A673 (cell line): ENCODE data around the gene MVB12B. TPM values are rescaled to one million over a fixed set of nuclear protein-coding genes. Genes with fewer than 3 reads are reported as not detected.
A peak's percentile ranks its signal among the peaks of the same experiment; 100 is the strongest.
"Not testable (repeated sequence)": the region's sequence is repeated elsewhere in the genome, so short reads cannot be mapped to it uniquely, and the experiment has no call there.

Experiments
- BruUV-seq: library from RNA; stranded (reverse); fragments of 400-500 nt; replicated peaks from 2 replicates; lab custom pipeline; 2021; lab: Mats Ljungman, UMichigan
- CTCF ChIA-PET: fragments of 300-600 bp; sonication (Branson Sonifier 250); formaldehyde crosslinking; loops from one replicate; lab custom pipeline; 2022; ENCODE audit warnings: antibody characterized with exemption; lab: Charles Lee
- POLR2A ChIA-PET: fragments of 300-600 bp; sonication (Branson Sonifier 250); formaldehyde crosslinking; loops from one replicate; lab custom pipeline; 2022; ENCODE audit warnings: antibody characterized with exemption; ENCODE audit not compliant: low non-redundant PET; lab: Charles Lee
- DNase-seq: peaks from one replicate; pipeline ENCODE4 v3.0.0-alpha.2; 2015; ENCODE audit warnings: low spot score
- H3K27ac ChIP-seq: fragments of 200-600 bp; sonication (generic); 2 replicates; pipeline ENCODE4 v1.5.1; 2016; ENCODE audit warnings: mixed run types, low read depth, mild to moderate bottlenecking, mixed read lengths, antibody characterized with exemption, low read length; ENCODE audit not compliant: poor library complexity, severe bottlenecking
- H3K27me3 ChIP-seq: fragments of 200-600 bp; sonication (generic); replicated peaks from 2 replicates; pipeline ENCODE4 v1.6.1; 2017; ENCODE audit warnings: mixed run types, low read depth, mild to moderate bottlenecking, mixed read lengths, antibody characterized with exemption, low read length; ENCODE audit not compliant: insufficient read depth, poor library complexity
- H3K36me3 ChIP-seq: fragments of 200-600 bp; sonication (generic); 2 replicates; pipeline ENCODE4 v1.6.1; 2016; ENCODE audit warnings: mixed run types, mild to moderate bottlenecking, mixed read lengths, antibody characterized with exemption, low read length; ENCODE audit not compliant: insufficient read depth, poor library complexity, severe bottlenecking
- H3K4me1 ChIP-seq: fragments of 200-600 bp; sonication (generic); 2 replicates; pipeline ENCODE4 v1.6.1; 2017; ENCODE audit warnings: mixed run types, mild to moderate bottlenecking, mixed read lengths, antibody characterized with exemption, low read length; ENCODE audit not compliant: insufficient read depth, poor library complexity, severe bottlenecking
- H3K4me3 ChIP-seq: fragments of 200-600 bp; sonication (generic); 2 replicates; pipeline ENCODE4 v1.5.1; 2016; ENCODE audit warnings: low read depth, mixed run types, mild to moderate bottlenecking, mixed read lengths, low read length; ENCODE audit not compliant: poor library complexity, severe bottlenecking
- H3K9me3 ChIP-seq: fragments of 200-600 bp; sonication (generic); 2 replicates; pipeline ENCODE4 v1.6.1; 2016; ENCODE audit warnings: mixed run types, low read depth, mild to moderate bottlenecking, mixed read lengths, antibody characterized with exemption, low read length; ENCODE audit not compliant: poor library complexity, severe bottlenecking
- CTCF ChIP-seq: fragments of 300-800, 200-600 bp; sonication (generic); conservative IDR thresholded peaks from 2 replicates; pipeline ENCODE4 v1.5.1; 2017; ENCODE audit warnings: low read depth, mild to moderate bottlenecking, antibody characterized with exemption, low read length, moderate library complexity, mixed read lengths
- intact Hi-C: fragments of 100-400 bp; cut with micrococcal nuclease; formaldehyde crosslinking; loops from one replicate; pipeline ENCODE4 v1.10.0; 2022; ENCODE audit not compliant: unreplicated experiment
- total RNA-seq: library from RNA; stranded (reverse); gene quantifications from 2 replicates; pipeline ENCODE4 v1.2.3, GENCODE V29; 2021

MVB12B gene
- total RNA-seq, 1 experiment from 2014 or later = 12.3 TPM

GRCh38 chr9:126555421-126555820 is 228.8 kb downstream of the MVB12B start:
- CTCF ChIA-PET = interaction anchor here (0.6 to 0.7 kb wide), 10 partner anchors 27 to 1133 kb away, joined by 3 to 13 read pairs (median 6); no protein-coding TSS in a partner anchor
- H3K27ac ChIP-seq, POLR2A ChIA-PET, H3K36me3 ChIP-seq, H3K4me3 ChIP-seq, H3K9me3 ChIP-seq, DNase-seq, H3K4me1 ChIP-seq, BruUV-seq: not testable (repeated sequence)
- 0 out of 2 replicates have a peak, but pooled peaks have one; percentile 13 for TF ChIP-seq CTCF
- intact Hi-C loops = loop anchor here (5.0 kb wide), 1 partner anchor 227 kb away; no protein-coding TSS in a partner anchor
- H3K27me3 ChIP-seq = peaks cover 15% of the 10 kb centered on the region
